ENCODE measurements around the gene SLC41A1. TPM values are rescaled to one million over a fixed set of nuclear protein-coding genes. Genes with fewer than 3 reads are reported as not detected.

The SLC41A1 gene
- total and polyA plus RNA-seq, 9 of the 15 experiments (the other 6 are each of a cell fraction or from before 2014, with no cell fraction given), result 4.1 to 29.3 (median 11.4) TPM

DNA sequence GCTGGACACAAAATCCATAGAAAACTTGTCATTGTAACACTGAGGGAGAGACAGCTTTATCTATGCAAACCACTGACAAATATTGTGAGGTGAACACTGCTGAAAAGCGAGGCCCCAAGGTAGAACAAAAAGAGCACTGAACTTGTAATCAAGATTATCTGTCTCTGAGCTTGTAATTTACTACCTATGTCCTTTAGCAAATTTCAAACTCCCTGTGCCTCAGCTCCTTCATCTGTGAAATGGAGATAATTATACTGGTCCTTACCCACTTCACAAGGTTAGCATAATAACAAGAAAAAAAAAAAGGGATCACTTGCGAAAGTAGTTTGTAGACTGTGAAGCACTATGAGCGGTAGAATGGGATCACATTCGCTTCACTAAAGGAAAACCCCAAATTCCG is 58.1 kb downstream of the SLC41A1 start:
- TF ChIP-seq, protein P1, sequence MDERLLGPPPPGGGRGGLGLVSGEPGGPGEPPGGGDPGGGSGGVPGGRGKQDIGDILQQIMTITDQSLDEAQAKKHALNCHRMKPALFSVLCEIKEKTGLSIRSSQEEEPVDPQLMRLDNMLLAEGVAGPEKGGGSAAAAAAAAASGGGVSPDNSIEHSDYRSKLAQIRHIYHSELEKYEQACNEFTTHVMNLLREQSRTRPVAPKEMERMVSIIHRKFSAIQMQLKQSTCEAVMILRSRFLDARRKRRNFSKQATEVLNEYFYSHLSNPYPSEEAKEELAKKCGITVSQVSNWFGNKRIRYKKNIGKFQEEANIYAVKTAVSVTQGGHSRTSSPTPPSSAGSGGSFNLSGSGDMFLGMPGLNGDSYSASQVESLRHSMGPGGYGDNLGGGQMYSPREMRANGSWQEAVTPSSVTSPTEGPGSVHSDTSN (CRISPR knock-in tag; IDR thresholded peaks at IDR 0.05; ENCODE audit: low read depth), result no peak
- TF ChIP-seq, protein P1 (tag; conservative IDR thresholded peaks at IDR 0.05; ENCODE audit: low read depth), result peak; percentile 67
- TF ChIP-seq RBM25 (IDR thresholded peaks at IDR 0.05; ENCODE audit: low read depth, low read length, severe bottlenecking), result peak; percentile 70
- peak; percentile 35; the same call in 1 of the 2 replicates for TF ChIP-seq ADNP (tag; IDR thresholded peaks at IDR 0.05)
- TF ChIP-seq MEIS2 (IDR thresholded peaks at IDR 0.05; ENCODE audit: partially characterized antibody), result peak; percentile 88
- TF ChIP-seq ZNF311 (CRISPR knock-in tag; IDR thresholded peaks at IDR 0.05), result no peak
- peak; percentile 70; the same call in 1 of the 2 replicates for TF ChIP-seq ESRRA (IDR thresholded peaks at IDR 0.05; ENCODE audit: borderline replicate concordance, low read depth)
- TF ChIP-seq, protein P2, sequence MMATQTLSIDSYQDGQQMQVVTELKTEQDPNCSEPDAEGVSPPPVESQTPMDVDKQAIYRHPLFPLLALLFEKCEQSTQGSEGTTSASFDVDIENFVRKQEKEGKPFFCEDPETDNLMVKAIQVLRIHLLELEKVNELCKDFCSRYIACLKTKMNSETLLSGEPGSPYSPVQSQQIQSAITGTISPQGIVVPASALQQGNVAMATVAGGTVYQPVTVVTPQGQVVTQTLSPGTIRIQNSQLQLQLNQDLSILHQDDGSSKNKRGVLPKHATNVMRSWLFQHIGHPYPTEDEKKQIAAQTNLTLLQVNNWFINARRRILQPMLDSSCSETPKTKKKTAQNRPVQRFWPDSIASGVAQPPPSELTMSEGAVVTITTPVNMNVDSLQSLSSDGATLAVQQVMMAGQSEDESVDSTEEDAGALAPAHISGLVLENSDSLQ (IDR thresholded peaks at IDR 0.05), result peak; percentile 78
- no peak for TF ChIP-seq SAFB (IDR thresholded peaks at IDR 0.05; ENCODE audit: borderline replicate concordance, low read depth, low read length)
- TF ChIP-seq POLR2AphosphoS2 (IDR thresholded peaks at IDR 0.05; ENCODE audit: low read length), result no peak
- TF ChIP-seq, protein P3, sequence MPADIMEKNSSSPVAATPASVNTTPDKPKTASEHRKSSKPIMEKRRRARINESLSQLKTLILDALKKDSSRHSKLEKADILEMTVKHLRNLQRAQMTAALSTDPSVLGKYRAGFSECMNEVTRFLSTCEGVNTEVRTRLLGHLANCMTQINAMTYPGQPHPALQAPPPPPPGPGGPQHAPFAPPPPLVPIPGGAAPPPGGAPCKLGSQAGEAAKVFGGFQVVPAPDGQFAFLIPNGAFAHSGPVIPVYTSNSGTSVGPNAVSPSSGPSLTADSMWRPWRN (IDR thresholded peaks at IDR 0.05; ENCODE audit: low read depth), result no peak
- TF ChIP-seq BCOR (IDR thresholded peaks at IDR 0.05), result peak; percentile 62
- Histone ChIP-seq H3K27ac (ENCODE audit: extremely low read depth, low read depth, low read length) (no peak overlapping the region), H3K36me3 (ENCODE audit: control insufficient read depth, insufficient read depth, low read length) (no peaks in the 10 kb centered on the region), H3K9me3 (replicated peaks; ENCODE audit: control insufficient read depth, insufficient read depth, low read depth, low read length) (no peaks in the 10 kb centered on the region), H3K27me3 (ENCODE audit: control insufficient read depth in 2 of 2, insufficient read depth in 2 of 2, low read length in 2 of 2) (no peaks in the 10 kb centered on the region), H3K4me2 (ENCODE audit: insufficient read depth, low read length) (peak overlapping the region; percentile 23; the same call in 1 of the 2 replicates), H3K4me3 (no peak overlapping the region), H3K4me1 (replicated peaks in 1 of 2; ENCODE audit: control insufficient read depth in 2 of 2, insufficient read depth in 2 of 2, low read length in 2 of 2) (peaks cover 0 to 17% of the 10 kb centered on the region in 2 experiments; a peak in 2 of 5 replicates), H2AFZ (ENCODE audit: low read depth, low read length) (peak overlapping the region; percentile 51), H3K9ac (ENCODE audit: insufficient read depth in 1 of 2, low read depth in 2 of 2, low read length in 2 of 2) (no peak overlapping the region), H3K9me1 (ENCODE audit: control insufficient read depth, insufficient read depth, low read length) (no peaks in the 10 kb centered on the region), H4K20me1 (replicated peaks; ENCODE audit: control insufficient read depth, insufficient read depth, low read length) (no peaks in the 10 kb centered on the region), H3K79me2 (ENCODE audit: control insufficient read depth, insufficient read depth, low read length) (peaks cover 1% of the 10 kb centered on the region; the same call in 1 of the 3 replicates)
- intact Hi-C loops (cut with micrococcal nuclease) (no loop called here), in situ Hi-C loops (cut with MboI) (no loop called here)
- POLR2A ChIA-PET, result interaction anchor here (0.6 to 2.4 kb wide), 5 partner anchors 10 to 76 kb away, joined by 3 to 20 read pairs (median 4); partner anchors contain the start of gene RAB29
- 40% methylated on average over 5 of the region's 5 CpGs for WGBS (ENCODE audit: insufficient coverage, low coverage, missing lambda C conversion rate)
- CTCF ChIA-PET (ENCODE audit: low intra/inter-chr PET ratio), result no interaction called here
- DNase-seq (ENCODE audit: extremely low read depth in 1 of 4, low spot score in 3 of 4) (peak in 2 of 4 experiments; percentile 31 to 41), FAIRE-seq (no peak), ATAC-seq (no peak)
- BruUV-seq (replicated peaks), result no TSS peak

Measured in K562 (cell line).